NT2/D1 (cell line): ENCODE data around the gene LANCL3.
"Not testable (repeated sequence)": the region's sequence is repeated elsewhere in the genome, so short reads cannot be mapped to it uniquely, and the experiment has no call there.

Experiments used
- DNase-seq: peaks from one replicate; pipeline ENCODE4 v3.0.0-alpha.2; 2011; ENCODE audit warnings: low read depth, low spot score
- H3K27me3 ChIP-seq: 2 replicates; pipeline ENCODE4 v1.6.0; 2011; ENCODE audit warnings: mild to moderate bottlenecking; ENCODE audit not compliant: insufficient read length, insufficient read depth
- H3K36me3 ChIP-seq: 2 replicates; pipeline ENCODE4 v1.6.1; 2011; ENCODE audit warnings: mild to moderate bottlenecking, low read length, mixed read lengths; ENCODE audit not compliant: insufficient read depth, insufficient read length
- H3K4me1 ChIP-seq: 2 replicates; pipeline ENCODE4 v1.5.1; 2011; ENCODE audit not compliant: insufficient read depth, insufficient read length
- H3K4me3 ChIP-seq: 2 replicates; pipeline ENCODE4 v1.5.1; 2011; ENCODE audit warnings: low read depth; ENCODE audit not compliant: insufficient read length
- H3K9ac ChIP-seq: 2 replicates; pipeline ENCODE4 v1.6.0; 2011; ENCODE audit warnings: low read depth; ENCODE audit not compliant: insufficient read length
- H3K9me3 ChIP-seq: 2 replicates; pipeline ENCODE4 v1.5.1; 2011; ENCODE audit warnings: mild to moderate bottlenecking, low read length; ENCODE audit not compliant: insufficient read depth
- SUZ12 ChIP-seq: IDR thresholded peaks from 2 replicates; pipeline ENCODE4 v1.6.1; 2011; ENCODE audit not compliant: insufficient read length, insufficient read depth; ENCODE audit errors: extremely low read depth
- YY1 ChIP-seq: IDR thresholded peaks from 2 replicates; pipeline ENCODE4 v1.6.1; 2011; ENCODE audit not compliant: insufficient read length, insufficient read depth
- ZNF274 ChIP-seq: IDR thresholded peaks from 2 replicates; pipeline ENCODE4 v1.6.1; 2011; ENCODE audit warnings: mild to moderate bottlenecking, low read depth, low read length

Gene LANCL3

DNA sequence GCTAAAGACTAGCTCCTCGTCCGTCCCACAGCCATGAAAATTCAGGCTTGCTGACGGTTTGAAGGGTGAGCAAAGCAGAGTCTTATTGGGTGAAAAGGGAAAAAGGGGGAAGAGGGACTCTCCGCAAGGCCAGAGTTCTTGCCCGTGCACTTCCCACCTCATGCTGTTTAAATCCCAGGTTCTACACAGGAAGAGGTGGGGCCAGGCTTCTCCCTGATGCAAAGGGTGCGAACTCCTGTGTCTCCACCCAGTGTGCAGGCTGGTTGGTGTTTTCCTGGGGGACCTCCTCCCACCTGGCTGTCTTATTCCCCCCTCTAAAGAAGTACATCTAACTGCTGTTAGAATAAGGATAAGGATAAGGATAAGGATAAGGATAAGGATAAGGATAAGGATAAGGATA, 18.0 kb upstream of the LANCL3 start:
- no peaks in the 10 kb centered on the region for H3K36me3 ChIP-seq
- H3K9me3 ChIP-seq, result no peaks in the 10 kb centered on the region
- no peak overlapping the region for H3K4me3 ChIP-seq
- no peak overlapping the region for H3K9ac ChIP-seq
- TF ChIP-seq SUZ12 (no peak), ZNF274 (no peak), YY1 (no peak)
- no peaks in the 10 kb centered on the region for H3K27me3 ChIP-seq
- no peaks in the 10 kb centered on the region for H3K4me1 ChIP-seq
- no peak for DNase-seq

DNA sequence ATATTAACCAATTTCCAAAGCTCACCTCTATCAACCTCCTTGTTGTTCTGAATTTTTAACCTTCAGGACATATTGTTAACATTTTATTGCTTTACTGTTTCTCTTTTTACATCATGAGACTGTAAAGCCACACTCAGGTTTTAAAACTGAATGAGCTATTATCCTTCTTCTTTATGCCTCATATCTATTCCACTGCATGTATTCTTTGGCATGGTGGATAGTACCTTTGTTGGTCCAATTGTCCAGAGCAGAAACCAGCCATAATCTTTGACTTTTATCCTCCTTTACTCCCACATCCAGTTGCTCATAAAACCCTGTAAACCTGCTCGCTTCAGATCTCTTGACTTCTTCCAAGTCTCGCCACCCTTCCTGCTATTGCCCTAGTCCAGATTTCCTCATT, 6.2 kb upstream of the LANCL3 start:
- not testable (repeated sequence) for DNase-seq, H3K4me3 ChIP-seq, H3K36me3 ChIP-seq, H3K9ac ChIP-seq, H3K4me1 ChIP-seq, H3K9me3 ChIP-seq, H3K27me3 ChIP-seq

DNA sequence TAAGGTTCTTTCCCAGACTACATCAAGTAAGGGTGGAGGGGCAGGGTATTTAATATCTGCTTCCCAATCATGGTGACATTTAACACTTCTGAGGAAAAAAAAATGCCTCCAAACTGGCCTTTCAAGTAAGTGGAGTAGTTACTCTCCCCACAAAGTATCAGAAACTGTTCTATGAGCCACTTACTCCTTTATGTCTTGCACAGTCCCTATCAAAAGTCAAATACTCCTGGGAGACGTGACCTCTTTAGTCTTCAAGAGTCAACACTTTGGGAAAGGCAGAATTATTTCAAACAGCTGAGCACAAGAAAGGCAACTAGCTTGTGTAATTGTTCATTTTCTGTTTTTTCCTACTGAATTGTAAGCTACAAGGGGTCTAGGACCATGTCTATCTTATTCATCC, 1.1 kb upstream of the LANCL3 start:
- H3K4me1 ChIP-seq, H3K9ac ChIP-seq, H3K4me3 ChIP-seq, H3K9me3 ChIP-seq, H3K27me3 ChIP-seq, DNase-seq, H3K36me3 ChIP-seq: not testable (repeated sequence)

DNA sequence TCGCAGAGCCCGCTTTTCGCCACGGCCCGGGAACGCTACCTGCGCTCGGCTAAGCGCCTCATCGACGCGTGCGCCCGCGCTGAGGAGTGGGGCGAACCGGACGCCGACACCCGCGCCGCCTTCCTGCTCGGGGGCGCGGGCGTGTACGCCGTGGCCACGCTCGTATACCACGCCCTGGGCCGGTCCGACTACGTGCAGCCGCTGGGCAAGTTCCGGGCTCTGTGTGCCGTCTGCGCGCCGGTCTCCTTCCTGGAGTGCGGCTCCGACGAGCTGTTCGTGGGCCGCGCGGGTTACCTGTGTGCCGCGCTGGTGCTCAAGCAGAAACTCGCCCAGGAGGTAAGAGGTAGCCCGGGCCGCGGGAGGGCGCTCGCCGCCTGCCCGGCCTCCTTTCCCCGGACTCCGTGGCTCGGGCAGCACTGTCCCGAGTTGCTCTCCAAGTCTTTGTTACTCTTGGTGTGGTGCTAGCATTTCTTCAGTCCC, 687 bp downstream of the LANCL3 start:
- H3K4me3 ChIP-seq, result peak overlapping the region; percentile 42
- H3K4me1 ChIP-seq, H3K9me3 ChIP-seq, H3K27me3 ChIP-seq, DNase-seq, H3K36me3 ChIP-seq: not testable (repeated sequence)
- peak overlapping the region; percentile 42 for H3K9ac ChIP-seq

DNA sequence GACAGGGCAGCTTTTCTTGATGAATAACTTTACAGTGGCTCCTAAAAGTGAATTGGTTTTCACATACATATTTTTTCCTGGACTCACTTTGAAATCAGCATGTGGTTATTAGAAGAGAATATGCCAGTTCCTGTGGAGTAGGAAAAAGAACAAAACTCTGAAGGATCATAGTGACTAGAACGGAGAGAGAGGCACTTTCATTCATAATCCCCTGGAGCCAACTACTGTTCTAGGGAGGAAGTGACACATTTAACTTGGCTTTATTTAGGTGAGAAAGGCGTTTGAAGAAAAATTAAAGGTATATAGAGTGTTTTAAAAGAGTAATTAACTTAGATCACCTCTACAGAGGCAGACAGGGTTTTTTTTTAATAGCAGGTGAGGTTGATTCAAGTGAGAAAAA, 1.7 kb downstream of the LANCL3 start:
- not testable (repeated sequence) for H3K27me3 ChIP-seq, H3K4me1 ChIP-seq, H3K36me3 ChIP-seq, H3K9me3 ChIP-seq, H3K9ac ChIP-seq, DNase-seq, H3K4me3 ChIP-seq

DNA sequence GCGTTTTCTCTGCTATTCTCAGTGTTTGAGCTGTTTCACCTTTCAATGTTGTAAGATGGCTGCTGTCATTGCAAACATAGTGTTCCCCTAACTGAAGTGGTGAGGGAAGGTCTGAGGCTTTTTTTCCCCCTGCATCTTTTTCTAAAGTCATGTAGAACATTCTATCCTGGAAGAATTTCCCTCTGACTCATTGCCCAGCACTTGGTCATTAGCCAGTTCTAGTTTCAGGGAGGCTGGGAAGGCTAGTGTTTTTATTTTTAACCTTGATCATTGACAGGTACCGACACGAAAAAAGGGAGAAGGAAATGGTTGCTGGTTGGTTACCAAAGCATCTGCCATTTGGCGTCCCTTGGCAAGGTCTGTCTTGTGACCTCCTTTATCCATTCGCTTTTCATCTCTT, 6.6 kb downstream of the LANCL3 start:
- no peaks in the 10 kb centered on the region for H3K27me3 ChIP-seq
- no peak for TF ChIP-seq YY1
- TF ChIP-seq SUZ12, result no peak
- no peak for TF ChIP-seq ZNF274
- no peaks in the 10 kb centered on the region for H3K36me3 ChIP-seq
- H3K9me3 ChIP-seq, result no peaks in the 10 kb centered on the region
- no peak for DNase-seq
- H3K4me3 ChIP-seq, result no peak overlapping the region
- H3K4me1 ChIP-seq, result no peaks in the 10 kb centered on the region
- no peak overlapping the region for H3K9ac ChIP-seq

DNA sequence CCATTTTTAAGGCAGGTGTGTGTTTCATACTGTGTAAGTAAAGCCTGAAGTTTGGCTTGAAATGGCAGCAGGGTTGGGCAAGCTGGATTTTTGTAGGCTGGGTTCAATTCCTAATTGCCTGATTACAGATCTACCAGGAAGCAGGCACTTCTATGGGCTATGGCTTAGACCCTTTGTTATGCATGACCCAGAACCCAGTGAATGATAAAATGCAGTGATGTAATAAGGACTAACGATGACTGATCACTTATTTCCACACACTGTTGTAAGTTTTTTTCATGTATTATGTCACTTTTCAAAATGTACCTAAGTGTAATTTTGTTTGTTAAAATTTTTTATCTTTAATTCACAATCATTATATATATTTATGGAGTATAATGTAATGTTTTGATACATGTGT, 8.6 kb downstream of the LANCL3 start:
- TF ChIP-seq ZNF274 (no peak), SUZ12 (no peak), YY1 (no peak)
- Histone ChIP-seq H3K9me3 (no peaks in the 10 kb centered on the region), H3K9ac (no peak overlapping the region), H3K27me3 (no peaks in the 10 kb centered on the region), H3K36me3 (no peaks in the 10 kb centered on the region), H3K4me3 (no peak overlapping the region), H3K4me1 (no peaks in the 10 kb centered on the region)
- no peak for DNase-seq

DNA sequence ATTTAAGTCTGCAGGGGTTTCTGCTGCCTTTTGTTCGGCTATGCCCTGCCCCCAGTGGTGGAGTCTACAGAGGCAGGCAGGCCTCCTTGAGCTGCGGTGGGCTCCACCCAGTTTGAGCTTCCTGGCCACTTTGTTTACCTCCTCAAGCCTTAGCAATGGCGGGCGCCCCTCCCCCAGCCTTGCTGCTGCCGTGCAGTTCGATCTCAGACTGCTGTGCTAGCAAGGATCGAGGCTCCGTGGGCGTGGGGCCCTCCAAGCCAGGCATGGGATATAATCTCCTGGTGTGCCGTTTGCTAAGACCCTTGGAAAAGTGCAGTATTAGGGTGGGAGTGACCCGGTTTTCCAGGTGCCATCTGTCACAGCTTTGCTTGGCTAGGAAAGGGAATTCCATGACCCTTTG, 15.9 kb downstream of the LANCL3 start:
- H3K36me3 ChIP-seq, H3K9ac ChIP-seq, DNase-seq, H3K4me3 ChIP-seq, H3K4me1 ChIP-seq, H3K27me3 ChIP-seq: not testable (repeated sequence)
- H3K9me3 ChIP-seq, result peaks cover 18% of the 10 kb centered on the region; the same call in 1 of the 2 replicates

DNA sequence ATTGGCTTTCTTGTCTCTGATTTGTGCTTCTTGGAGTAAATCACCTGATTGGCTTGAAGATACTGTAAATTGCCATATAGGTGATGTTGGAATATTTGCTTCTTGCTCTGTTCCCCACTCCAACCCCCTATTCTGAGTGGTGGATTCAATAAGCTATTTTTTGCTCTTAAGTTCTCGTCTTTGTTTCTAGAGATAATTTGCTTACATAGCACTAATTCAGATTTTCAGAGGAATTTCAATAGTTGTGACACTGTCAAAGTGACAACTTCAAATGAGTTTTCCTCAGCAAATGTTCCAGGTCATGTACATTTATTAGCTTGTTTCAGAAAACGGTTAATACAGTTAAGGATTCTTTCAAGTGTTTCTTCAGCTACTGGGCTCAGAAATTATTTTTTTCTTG, 18.6 kb downstream of the LANCL3 start:
- no peaks in the 10 kb centered on the region for H3K27me3 ChIP-seq
- TF ChIP-seq ZNF274 (no peak), YY1 (no peak), SUZ12 (no peak)
- H3K9ac ChIP-seq, result no peak overlapping the region
- H3K4me3 ChIP-seq, result no peak overlapping the region
- no peaks in the 10 kb centered on the region for H3K4me1 ChIP-seq
- H3K9me3 ChIP-seq, result peaks cover 18% of the 10 kb centered on the region; the same call in 1 of the 2 replicates
- H3K36me3 ChIP-seq, result no peaks in the 10 kb centered on the region
- no peak for DNase-seq
